Measurements from ENCODE around the gene CERS6. TPM values are rescaled to one million over a fixed set of nuclear protein-coding genes. Genes with fewer than 3 reads are reported as not detected.

The CERS6 gene
- total and polyA plus RNA-seq, 2 experiments from 2014 or later, result 7.4 to 35.0 TPM

- TF ChIP-seq REST (IDR thresholded peaks at IDR 0.05; ENCODE audit: unreplicated experiment) (no peak), STAT1 (IDR thresholded peaks at IDR 0.05; ENCODE audit: unreplicated experiment) (no peak), EZH2 (IDR thresholded peaks at IDR 0.05; ENCODE audit: low read depth, unreplicated experiment) (no peak), ZNF331 (CRISPR knock-in tag; IDR thresholded peaks at IDR 0.05; ENCODE audit: low read depth) (no peak), JUNB (IDR thresholded peaks at IDR 0.05; ENCODE audit: unreplicated experiment) (no peak), CTCF (conservative IDR thresholded peaks at IDR 0.05; ENCODE audit: low read depth in 2 of 2) (no peak), CREB1 (CRISPR knock-in tag; IDR thresholded peaks at IDR 0.05; ENCODE audit: low read depth) (no peak), NANOG (IDR thresholded peaks at IDR 0.05; ENCODE audit: borderline replicate concordance) (no peak), EZH2phosphoT487 (IDR thresholded peaks at IDR 0.05; ENCODE audit: unreplicated experiment) (no peak), ETS1 (IDR thresholded peaks at IDR 0.05) (no peak), POLR2AphosphoS5 (IDR thresholded peaks at IDR 0.05; ENCODE audit: low read depth) (no peak), ZNF114 (CRISPR knock-in tag; IDR thresholded peaks at IDR 0.05) (no peak), ZNF462 (CRISPR knock-in tag; IDR thresholded peaks at IDR 0.05) (no peak)
- no peak for DNase-seq (ENCODE audit: low spot score)
- H3K27me3 Mint-ChIP-seq (ENCODE audit: insufficient read depth, low read depth, poor library complexity), result peaks cover 2% of the 10 kb centered on the region
- no peaks in the 10 kb centered on the region for H3F3A ChIP-seq (replicated peaks; ENCODE audit: low read depth)
- H2AFZ ChIP-seq, result no peak overlapping the region
- no peaks in the 10 kb centered on the region for H3K36me3 ChIP-seq (ENCODE audit: insufficient read depth)
- no peaks in the 10 kb centered on the region for H3K9me2 ChIP-seq (ENCODE audit: insufficient read depth)
- H3K79me2 ChIP-seq (replicated peaks; ENCODE audit: insufficient read depth), result peaks cover 94% of the 10 kb centered on the region
- ATAC-seq, result no peak
- peaks cover 61% of the 10 kb centered on the region for H3K4me1 Mint-ChIP-seq
- H3K4me1 ChIP-seq (ENCODE audit: insufficient read depth), result peaks cover 50% of the 10 kb centered on the region
- H3K4me3 ChIP-seq, result no peak overlapping the region
- H3K4me3 Mint-ChIP-seq, result no peak overlapping the region
- no peaks in the 10 kb centered on the region for H3K9me3 Mint-ChIP-seq
- peaks cover 26% of the 10 kb centered on the region for H4K20me1 ChIP-seq (replicated peaks; ENCODE audit: insufficient read depth)
- H3K36me3 Mint-ChIP-seq (ENCODE audit: low read depth), result no peaks in the 10 kb centered on the region
- H3K27ac ChIP-seq (ENCODE audit: low read depth), result no peak overlapping the region
- peaks cover 5% of the 10 kb centered on the region for H3K27me3 ChIP-seq (ENCODE audit: insufficient read depth)
- H3K4me2 ChIP-seq, result no peak overlapping the region
- H3K27ac Mint-ChIP-seq, result no peak overlapping the region
These were observed 6.5 kb downstream of the CERS6 start for GRCh38 chr2:168462543-168463045.
